GM13977 (cell line): ENCODE results near the gene NCSTN.

Source experiments
- DNase-seq: peaks from one replicate; pipeline ENCODE4 v3.0.0; 2012; ENCODE audit warnings: low spot score
- in situ Hi-C: fragments of 300-500 bp; cut with MboI; formaldehyde crosslinking; loops from one replicate; pipeline ENCODE4 v1.12.0; 2022; ENCODE audit warnings: low sequenced_read_pairs, low pct_unique_long_range_greater_than_20kb, mixed read lengths, inconsistent platforms; ENCODE audit not compliant: unreplicated experiment
- TF ChIP-seq, protein P1 (sequence below): IDR thresholded peaks from 2 replicates; pipeline ENCODE4 v1.5.1; 2012; ENCODE audit warnings: mild to moderate bottlenecking, control low read depth; ENCODE audit not compliant: insufficient read depth; ENCODE audit errors: extremely low read depth, missing control alignments

NCSTN gene

DNA sequence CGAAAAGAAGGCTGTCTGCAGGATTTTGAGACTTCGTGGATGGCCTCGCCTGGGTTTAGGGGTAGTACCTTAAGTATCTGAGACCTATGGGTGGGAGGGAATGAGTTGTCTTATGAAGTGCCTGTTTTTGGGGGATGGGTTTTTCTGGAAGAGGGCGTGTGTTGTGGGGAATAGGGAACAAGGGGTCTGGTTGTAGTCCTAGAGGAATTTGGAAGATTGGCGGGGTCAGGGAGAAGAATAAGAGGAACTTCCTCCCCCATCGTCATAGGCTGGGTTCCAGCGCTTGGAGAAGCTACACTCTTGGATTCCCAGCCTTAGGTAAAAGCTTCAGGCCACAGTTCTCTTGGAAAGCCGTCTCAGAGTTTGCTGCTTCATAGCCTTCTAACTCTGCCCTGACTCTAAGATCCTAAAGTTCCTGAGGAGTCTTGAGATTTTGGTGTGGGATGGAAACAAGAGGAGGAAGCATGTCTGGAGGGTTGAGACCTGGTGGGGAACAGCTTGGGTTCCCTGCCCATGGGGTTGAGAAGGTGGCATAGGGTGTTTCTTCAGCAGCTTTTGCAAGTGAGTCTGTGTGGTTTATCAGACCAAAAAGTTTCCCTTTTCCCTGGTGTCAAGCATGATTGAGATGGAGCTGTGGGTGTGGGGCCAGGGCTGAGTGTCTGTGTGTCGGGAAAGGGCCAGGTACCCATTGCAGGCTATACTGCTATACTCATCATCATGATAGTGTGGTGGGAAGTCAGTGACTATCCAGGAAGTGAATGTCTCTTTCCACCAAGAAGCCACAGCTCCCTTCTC, 59.0 kb downstream of the NCSTN start:
- DNase-seq, result no peak
- TF ChIP-seq, protein P1, sequence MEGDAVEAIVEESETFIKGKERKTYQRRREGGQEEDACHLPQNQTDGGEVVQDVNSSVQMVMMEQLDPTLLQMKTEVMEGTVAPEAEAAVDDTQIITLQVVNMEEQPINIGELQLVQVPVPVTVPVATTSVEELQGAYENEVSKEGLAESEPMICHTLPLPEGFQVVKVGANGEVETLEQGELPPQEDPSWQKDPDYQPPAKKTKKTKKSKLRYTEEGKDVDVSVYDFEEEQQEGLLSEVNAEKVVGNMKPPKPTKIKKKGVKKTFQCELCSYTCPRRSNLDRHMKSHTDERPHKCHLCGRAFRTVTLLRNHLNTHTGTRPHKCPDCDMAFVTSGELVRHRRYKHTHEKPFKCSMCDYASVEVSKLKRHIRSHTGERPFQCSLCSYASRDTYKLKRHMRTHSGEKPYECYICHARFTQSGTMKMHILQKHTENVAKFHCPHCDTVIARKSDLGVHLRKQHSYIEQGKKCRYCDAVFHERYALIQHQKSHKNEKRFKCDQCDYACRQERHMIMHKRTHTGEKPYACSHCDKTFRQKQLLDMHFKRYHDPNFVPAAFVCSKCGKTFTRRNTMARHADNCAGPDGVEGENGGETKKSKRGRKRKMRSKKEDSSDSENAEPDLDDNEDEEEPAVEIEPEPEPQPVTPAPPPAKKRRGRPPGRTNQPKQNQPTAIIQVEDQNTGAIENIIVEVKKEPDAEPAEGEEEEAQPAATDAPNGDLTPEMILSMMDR, result no peak
- in situ Hi-C loops, result loop anchor here (25.0 kb wide), 2 partner anchors 435 to 560 kb away; partner anchors contain the start of gene ITLN2

DNA sequence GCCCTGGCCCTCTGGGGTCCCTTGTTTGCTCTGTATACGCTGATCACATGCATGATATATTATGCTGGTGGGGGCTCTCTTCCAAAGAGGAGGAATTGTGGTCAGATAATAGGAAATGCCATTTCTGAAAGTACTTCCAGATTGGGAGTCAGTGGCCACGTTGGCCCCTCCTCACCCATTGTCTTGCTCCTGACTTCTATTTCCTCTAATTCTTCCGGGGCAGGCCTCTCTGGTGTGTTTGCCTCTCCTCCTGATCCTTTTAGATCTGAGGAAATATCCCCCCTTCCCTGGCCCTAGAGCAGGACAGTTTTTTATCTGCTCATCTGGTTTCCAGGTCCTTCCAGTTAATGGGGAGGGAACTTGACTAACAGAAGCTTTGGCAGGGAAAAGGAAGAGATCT, 60.1 kb downstream of the NCSTN start:
- TF ChIP-seq, protein P1, result no peak
- no peak for DNase-seq
- in situ Hi-C loops, result loop anchor here (25.0 kb wide), 2 partner anchors 434 to 559 kb away; partner anchors contain the start of gene ITLN2

DNA sequence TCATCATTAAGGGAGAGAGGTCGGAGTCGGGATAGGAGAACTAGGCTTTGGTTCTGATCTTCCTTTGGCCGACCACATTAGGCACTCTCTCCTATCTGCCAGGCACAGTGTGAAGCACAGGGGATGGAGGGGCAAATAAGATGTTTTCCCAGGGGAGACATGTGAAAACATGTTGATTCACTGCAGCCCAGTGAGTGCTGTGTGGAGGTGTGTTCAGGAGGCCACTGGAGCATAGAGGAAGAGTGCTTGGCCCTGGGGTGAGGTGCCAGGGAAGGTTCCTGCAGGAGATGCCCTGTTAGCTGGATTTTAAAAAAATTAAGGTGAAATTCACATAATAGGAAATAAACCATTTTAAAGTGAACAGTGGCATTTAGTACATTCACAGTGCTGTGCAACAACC, 60.9 kb downstream of the NCSTN start:
- in situ Hi-C loops, result loop anchor here (25.0 kb wide), 2 partner anchors 433 to 558 kb away; partner anchors contain the start of gene ITLN2
- no peak for DNase-seq

DNA sequence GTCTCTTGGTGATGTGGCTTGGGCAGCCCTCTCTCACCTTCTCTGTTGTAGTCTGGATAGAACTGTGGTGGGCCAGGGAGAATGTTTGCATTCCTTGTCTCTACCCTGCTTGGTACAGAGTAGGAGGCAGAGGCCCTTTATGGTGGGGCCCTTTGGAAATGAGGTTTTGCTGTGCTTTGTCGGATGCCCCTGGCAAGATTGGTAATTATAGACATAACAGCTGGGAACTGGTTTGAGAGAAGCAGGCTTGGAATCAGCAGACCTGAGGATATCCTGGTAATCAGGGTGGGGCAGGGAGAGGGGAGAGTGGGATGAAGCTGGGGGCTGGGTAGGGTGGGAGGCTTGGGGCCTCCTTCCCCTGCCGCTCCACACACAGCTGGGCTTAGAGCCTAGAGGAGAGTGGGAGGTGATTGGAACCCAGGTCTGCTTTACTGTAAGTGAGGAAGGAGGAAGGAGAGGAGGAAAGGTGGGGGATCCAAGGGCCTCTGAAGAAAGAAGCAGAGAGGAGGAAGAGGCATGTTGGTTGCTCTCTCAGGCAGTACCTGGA, 62.2 kb downstream of the NCSTN start:
- DNase-seq, result no peak
- in situ Hi-C loops, result loop anchor here (25.0 kb wide), 2 partner anchors 432 to 557 kb away; partner anchors contain the start of gene ITLN2
- TF ChIP-seq, protein P1, result no peak

More for the DNA sequence above, 60.9 kb downstream of the NCSTN start:
- TF ChIP-seq, protein P1, result no peak

DNA sequence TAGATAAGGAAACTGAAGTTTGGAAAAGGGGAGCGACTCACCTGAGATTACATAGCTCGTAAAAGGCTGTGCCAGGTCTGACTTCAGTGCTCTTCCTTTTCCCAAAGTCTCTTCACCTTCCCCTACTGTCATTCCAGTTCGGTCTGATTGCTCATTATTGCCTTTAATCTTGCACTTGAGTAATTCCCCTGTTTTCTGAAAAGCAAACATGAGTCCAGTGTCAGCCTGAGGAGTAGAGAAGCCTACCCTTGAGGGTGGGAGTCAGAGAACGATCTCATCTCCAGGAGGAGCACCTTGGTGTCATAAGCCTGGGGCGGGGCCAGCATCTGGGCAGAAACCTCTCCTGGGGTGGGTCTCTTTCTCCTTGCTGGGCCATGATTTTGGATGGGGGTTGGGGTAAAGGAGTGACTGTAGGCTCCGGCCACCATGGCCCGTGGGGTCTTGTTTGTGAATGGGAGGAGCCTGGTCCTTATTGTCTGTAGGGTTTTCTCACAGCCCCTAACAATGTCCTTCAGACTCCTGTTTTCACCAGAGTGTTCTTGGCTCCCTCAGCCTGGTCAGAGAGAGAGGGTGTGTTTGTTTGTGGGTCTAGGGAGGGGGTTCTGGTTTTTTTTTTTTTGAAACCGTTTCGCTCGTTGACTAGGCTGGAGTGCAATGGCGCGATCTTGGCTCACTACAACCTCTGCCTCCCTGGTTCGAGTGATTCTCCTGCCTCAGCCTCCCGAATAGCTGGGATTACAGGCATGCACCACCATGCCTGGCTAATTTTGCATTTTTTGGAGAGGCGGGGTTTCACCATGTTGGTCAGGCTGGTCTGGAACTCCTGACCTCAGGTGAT, 63.2 kb downstream of the NCSTN start:
- in situ Hi-C loops, result loop anchor here (25.0 kb wide), 2 partner anchors 431 to 556 kb away; partner anchors contain the start of gene ITLN2
- TF ChIP-seq, protein P1, result no peak
- no peak for DNase-seq
